DMS 273 (cell line): Measurements from ENCODE around the gene OR52N4.
"Not testable (repeated sequence)": the region's sequence is repeated elsewhere in the genome, so short reads cannot be mapped to it uniquely, and the experiment has no call there.

Source experiments
- DNase-seq: peaks from one replicate; lab custom pipeline; 2025; ENCODE audit not compliant: unreplicated experiment; lab: John Stamatoyannopoulos, UW

OR52N4 gene

DNA sequence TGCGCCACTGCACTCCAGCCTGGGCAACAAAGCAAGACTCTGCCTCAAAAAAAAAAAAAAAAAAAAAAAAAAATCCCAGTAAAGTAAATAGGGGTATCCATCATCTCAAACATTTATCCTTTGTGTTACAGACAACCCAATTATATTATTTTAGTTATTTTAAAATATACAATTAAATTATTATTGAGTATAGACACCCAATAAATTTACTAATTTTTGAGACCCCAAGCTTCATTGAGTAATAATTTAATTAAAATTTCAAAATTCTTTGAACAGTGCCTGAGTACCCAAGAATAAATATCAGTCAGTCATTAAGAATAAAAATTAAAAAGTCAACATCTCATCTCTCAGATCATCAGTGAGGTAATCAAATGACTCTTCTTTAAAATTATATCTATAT, at the start of gene OR52N4:
OR52N4 (plus strand) TSS at position 301 of the 400 bp plus-strand sequence. CDS start 498 bp downstream, outside the sequence.
- DNase-seq: no peak

- DNase-seq: no peak
These were observed 48.4 kb upstream of the OR52N4 start for GRCh38 chr11:5705688-5706087.

- DNase-seq: no peak
These were observed 41.5 kb upstream of the OR52N4 start for GRCh38 chr11:5712507-5712906.

DNA sequence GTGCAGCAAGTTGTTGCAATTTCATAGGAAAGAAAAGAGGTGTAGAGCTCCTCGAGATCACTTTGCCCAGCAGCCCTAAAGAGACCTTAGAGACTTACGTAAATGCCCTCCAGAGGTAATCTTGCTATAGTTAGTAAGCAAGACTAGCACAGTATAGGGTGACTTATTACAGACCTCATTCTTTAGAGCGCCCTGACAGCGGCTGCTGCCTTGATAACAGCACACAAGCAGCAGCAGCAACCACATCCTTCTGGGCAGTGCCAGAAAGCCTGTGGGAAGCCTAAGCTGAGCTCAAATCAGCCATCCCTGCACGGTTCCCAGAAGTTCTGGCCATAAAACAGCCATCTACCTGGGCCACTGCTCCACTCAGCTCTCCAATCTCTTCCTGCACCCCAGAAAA, 40.3 kb upstream of the OR52N4 start:
- DNase-seq: no peak

DNA sequence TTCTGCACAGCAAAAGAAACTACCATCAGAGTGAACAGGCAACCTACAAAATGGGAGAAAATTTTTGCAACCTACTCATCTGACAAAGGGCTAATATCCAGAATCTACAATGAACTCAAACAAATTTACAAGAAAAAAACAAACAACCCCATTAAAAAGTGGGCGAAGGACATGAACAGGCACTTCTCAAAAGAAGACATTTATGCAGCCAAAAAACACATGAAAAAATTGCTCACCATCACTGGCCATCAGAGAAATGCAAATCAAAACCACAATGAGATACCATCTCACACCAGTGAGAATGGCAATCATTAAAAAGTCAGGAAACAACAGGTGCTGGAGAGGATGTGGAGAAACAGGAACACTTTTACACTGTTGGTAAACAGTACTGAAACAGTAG, 37.5 kb upstream of the OR52N4 start:
- not testable (repeated sequence) for DNase-seq

DNA sequence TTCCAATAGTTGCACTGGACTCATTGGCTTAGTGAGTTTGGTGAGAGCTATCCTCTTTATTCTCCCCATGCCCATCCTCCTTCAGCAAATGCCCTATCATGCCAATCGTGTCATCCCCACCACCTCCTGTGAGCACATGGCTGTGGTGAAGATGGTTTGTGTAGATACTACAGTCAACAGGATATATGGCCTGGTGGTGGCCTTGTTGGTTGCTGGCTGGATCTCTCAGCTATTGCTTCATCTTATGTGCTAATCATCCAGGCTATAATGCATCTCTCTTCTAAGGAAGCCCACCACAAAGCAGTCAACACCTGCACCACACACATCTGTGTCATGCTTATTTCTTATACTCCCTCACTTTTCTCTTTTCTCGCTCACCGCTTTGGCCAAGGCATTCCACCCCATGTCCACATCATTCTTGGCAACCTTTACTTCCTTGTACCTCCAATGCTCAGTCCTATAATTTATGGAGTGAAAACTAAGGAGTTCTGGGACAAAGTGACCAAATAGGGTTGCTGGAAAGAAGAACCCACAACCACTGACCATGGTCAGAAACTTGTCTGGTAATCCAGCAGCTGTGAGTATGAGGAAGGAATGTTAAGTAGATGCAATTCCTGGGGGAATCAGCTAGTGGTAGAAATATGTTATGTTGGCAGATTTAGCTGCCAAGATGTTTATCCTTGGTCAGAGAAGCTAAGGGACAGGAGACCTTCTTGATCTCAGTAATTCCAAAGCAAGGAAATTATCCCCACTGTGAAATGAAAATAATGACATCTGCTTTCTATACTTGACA, 34.1 kb upstream of the OR52N4 start:
- no peak for DNase-seq

GRCh38 chr11:5722622-5723021, 31.4 kb upstream of the OR52N4 start:
- DNase-seq: no peak

DNA sequence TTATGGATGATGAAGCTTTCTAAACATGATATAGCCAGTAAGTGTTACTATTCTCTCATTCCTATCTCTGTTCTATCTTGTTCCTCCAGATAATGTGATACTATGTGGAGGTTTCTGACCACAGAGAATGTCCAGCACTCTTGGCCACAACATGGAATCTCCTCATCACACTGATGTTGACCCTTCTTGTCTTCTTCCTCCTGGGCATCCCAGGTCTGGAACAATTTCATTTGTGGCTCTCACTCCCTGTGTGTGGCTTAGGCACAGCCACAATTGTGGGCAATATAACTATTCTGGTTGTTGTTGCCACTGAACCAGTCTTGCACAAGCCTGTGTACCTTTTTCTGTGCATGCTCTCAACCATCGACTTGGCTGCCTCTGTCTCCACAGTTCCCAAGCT, 27.7 kb upstream of the OR52N4 start:
- no peak for DNase-seq

GRCh38 chr11:5727691-5728090, 26.4 kb upstream of the OR52N4 start:
- DNase-seq: no peak

GRCh38 chr11:5736396-5736795, 17.6 kb upstream of the OR52N4 start, which contains the start of gene OR56B1:
OR56B1 (plus strand) TSS chr11:5736448; CDS start chr11:5736517, 69 bp downstream.
- DNase-seq: no peak

DNA sequence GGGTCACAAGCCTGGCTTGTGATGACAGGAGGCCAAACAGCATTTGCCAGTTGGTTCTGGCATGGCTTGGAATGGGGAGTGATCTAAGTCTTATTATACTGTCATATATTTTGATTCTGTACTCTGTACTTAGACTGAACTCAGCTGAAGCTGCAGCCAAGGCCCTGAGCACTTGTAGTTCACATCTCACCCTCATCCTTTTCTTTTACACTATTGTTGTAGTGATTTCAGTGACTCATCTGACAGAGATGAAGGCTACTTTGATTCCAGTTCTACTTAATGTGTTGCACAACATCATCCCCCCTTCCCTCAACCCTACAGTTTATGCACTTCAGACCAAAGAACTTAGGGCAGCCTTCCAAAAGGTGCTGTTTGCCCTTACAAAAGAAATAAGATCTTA, 17.0 kb upstream of the OR52N4 start:
- DNase-seq: no peak

DNA sequence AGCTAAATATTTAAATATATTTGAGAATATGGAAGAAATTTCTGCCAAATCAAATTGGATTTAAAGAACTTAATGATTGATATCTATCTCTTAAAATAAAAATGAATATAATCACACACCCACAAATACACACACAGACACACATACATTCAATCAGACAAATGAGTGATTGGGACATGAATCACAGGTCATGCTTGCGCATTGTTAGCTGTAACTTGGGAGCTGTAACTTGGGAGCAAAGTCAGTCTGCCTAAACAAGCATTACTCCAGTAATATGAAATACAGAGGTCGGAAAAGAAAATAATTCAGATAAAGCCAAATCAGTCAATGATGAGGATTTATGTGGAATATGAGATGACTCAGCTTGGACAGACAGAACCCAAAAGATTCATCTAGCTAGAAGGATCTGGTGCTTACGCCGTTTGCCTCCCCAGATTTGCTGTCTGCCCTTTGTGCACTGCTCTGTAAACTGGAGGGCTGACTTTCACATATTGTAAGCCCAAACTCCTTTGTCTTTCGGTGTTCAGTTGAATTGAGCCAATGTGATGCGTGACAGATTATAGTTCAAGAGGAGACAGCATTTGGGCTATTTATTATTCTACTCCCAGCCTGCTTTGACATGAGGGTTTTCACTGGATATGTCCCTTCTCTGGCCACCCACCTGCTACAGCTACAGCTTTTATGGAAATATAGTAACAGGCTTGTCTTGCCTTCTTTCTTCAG, 16.2 kb upstream of the OR52N4 start:
- DNase-seq: no peak

DNA sequence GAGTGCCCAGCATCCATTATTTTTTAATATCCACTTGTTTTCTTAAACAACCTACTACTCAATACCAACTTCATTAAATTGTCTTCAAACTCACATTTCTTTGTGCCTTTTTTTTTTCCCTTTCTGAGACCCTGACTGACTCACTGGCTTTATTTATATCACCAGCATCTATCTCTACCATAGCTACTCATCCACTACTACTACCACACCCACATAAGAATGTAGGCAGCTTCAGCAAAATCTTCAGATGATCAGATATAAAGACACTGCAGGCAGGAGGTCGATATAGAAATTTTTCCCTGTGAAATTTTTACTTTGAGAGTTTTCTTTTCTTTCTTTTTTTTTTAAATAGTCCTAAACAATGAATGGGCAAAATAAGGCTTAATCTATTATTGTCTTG, 15.6 kb upstream of the OR52N4 start:
- no peak for DNase-seq

DNA sequence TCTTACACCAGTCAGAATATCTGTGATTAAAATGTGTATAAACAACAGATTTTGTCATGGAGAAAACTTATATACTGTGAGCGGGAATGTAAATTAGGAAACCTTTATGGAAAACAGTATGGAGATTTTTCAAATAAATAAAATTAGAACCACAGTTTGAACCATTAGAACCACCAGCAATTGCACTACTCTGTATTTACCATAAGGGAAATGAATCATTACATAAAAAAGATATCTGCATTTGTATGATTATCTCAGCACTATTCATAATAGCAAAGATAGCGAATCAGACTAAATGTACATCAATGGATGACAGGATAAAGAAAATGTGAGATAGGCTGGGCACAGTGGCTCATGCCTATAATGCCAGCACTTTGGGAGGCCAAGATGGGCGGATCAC, 7.4 kb upstream of the OR52N4 start:
- DNase-seq: no peak

DNA sequence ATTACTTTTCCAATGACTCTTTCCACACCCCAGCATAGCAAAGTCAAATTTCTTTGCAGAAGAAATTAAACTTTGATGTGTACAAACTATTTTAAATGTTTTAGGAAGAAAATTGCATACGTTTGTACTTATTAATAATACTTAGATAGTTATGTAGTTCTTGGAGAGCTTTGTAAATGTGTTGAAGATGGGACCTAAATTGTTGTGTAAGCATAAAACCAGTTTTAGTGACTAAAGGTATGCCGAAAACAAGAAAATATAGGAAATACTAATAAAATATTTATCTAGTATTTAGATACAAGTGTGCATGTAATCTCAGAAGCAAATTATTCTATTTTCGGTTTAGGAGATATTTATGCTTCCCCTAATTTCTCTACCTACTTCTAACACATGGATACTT, 4.2 kb upstream of the OR52N4 start:
- no peak for DNase-seq

DNA sequence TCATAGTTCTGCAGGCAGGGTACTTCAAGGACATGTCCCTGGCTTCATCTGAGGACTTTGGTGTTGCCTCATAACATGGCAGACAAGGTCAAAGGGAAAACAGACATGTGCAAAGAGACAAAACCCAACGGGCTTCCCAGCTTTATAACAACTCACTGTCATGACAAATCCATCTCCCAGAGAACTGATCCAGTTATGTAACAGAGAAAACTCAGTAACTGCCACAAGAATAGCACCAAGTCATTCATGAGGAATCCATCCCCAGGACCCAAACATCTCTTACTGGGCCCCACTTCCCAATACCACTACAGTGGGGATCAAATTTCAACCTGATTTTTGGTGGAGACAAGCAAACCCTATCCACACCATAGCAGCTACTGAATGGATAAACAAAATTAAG, 13.0 kb downstream of the OR52N4 start:
- DNase-seq: no peak

DNA sequence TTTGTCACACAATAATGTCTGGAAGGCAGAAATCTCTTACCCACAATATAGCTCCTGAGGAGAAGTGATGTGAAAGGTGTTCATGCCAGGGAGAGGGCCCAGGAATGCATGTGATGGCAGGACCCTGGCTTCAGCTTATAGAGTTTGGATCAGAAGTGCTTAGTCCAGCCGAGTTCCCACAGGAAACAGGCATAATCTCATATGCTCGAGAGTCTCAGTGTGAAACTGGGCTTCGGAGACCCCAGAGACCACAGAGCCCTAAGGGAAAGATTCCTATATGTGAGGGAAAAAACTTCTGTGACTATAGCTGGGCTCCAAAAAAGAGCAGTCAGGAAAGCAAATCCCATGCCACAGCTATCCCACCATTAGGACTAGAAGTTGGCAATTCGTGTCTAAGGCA, 29.2 kb downstream of the OR52N4 start, which contains the start of gene OR52N5:
OR52N5 (minus strand) TSS at position 101 of the 400 bp plus-strand sequence. CDS start 4,721 bp downstream, outside the sequence.
- no peak for DNase-seq

- DNase-seq: no peak
These were observed 37.1 kb downstream of the OR52N4 start, which contains the start of gene OR52N1 for GRCh38 chr11:5791165-5791564. OR52N1 (minus strand) TSS chr11:5791265; CDS start chr11:5788816, 2,449 bp downstream.

GRCh38 chr11:5796541-5796940, 42.5 kb downstream of the OR52N4 start:
- no peak for DNase-seq

GRCh38 chr11:5803982-5804381, 49.9 kb downstream of the OR52N4 start:
- no peak for DNase-seq
